H1 (cell line): ENCODE data around the gene DNAH1. TPM values are rescaled to one million over a fixed set of nuclear protein-coding genes. Genes with fewer than 3 reads are reported as not detected.

ENCODE experiments used
- JUN ChIP-seq: IDR thresholded peaks from 2 replicates; pipeline ENCODE4 v1.6.1; 2011; ENCODE audit warnings: low read depth, mild to moderate bottlenecking, improper control_type of control experiment, low read length
- TEAD4 ChIP-seq: IDR thresholded peaks from 2 replicates; pipeline ENCODE4 v1.6.1; 2012; ENCODE audit warnings: low read depth, low read length, inconsistent platforms, mixed read lengths
- polyA plus RNA-seq, 7 experiments: library from polyadenylated mRNA; depleted of rRNA in 3 of 7; stranded (reverse) in 5 of 7; unstranded in 2 of 7; fragments of >200 nt in 5 of 7; fragments of 200-250 nt in 2 of 7; gene quantifications; 1 replicate in 5 of 7; 2 replicates in 1 of 7; 4 replicates in 1 of 7; pipeline versions ENCODE4 v1.2.1 to v1.2.3, GENCODE V29; 2011 to 2013; ENCODE audit warnings: missing spikeins in 2 of 7, mixed read lengths in 2 of 7
- total RNA-seq: library from RNA; stranded (reverse); fragmentation: NEBNext Ultra II Directional; extraction: Animal tissue kit (Norgen Biotek cat#: 25700); gene quantifications from 2 replicates; pipeline ENCODE4 v1.2.1, GENCODE V29; 2021

Gene DNAH1
- total and polyA plus RNA-seq, 2 of the 8 experiments (the other 6 are each of a cell fraction or from before 2014, with no cell fraction given) = 1.0 to 1.5 TPM

- TF ChIP-seq JUN (no peak), TEAD4 (no peak)
Measured at GRCh38 chr3:52343946-52344600, 28.0 kb downstream of the DNAH1 start (continued).
